ENCODE measurements around the gene ZBED5. TPM values are rescaled to one million over a fixed set of nuclear protein-coding genes. Genes with fewer than 3 reads are reported as not detected.
A peak's percentile ranks its signal among the peaks of the same experiment; 100 is the strongest.

ZBED5 gene
- total and polyA plus RNA-seq, 9 of the 15 experiments (the other 6 are each of a cell fraction or from before 2014, with no cell fraction given) = 12.4 to 70.7 (median 26.8) TPM

DNA sequence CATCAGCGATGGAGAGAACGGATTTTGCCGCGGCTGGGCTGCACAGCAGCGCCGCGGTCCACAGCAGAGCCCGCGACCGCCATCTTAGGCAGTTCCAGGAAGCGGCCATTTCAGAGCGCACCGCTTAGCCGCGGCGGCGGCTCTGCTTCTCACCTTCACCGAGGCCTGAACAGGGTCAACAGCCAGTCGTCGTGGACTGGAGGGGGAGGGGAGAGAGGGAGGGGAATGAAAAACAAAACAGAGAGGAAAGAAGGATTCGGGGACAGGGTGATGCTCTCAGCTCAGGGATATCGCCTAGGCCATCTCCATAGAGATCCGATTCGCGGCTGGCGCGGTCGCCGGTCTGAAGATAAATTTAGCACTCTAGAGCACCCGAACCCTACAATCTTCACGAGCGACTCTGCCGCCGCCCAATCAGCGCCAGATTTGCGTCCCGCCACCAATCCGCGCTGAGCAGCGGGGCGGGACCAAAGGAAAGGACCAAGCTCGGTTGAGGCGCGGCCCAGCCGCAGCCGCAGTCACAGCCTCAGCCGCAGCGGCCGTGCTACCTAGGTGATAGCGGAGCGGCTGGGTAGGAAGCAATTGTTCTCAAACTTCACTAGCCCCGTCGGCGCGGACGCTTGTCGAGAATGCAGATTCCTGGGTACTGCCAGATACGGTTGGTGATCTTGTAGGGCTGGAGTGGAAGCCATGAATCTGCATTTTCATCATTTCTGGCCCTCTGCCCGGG lies at the start of gene ZBED5 (continued):
- no peak for TF ChIP-seq GTF2A2 (tag; IDR thresholded peaks at IDR 0.05)
- TF ChIP-seq ZKSCAN3 (CRISPR knock-in tag; IDR thresholded peaks at IDR 0.05) = no peak
- TF ChIP-seq NR4A1 (CRISPR knock-in tag; IDR thresholded peaks at IDR 0.05) = no peak
- TF ChIP-seq NR4A1 (tag; IDR thresholded peaks at IDR 0.05) = no peak; the same call in 1 of the 2 replicates
- TF ChIP-seq ZNF316 (IDR thresholded peaks at IDR 0.05) = peak; percentile 83
- TF ChIP-seq CHD1 (IDR thresholded peaks at IDR 0.05; ENCODE audit: low read length) = no peak
- peak; percentile 98 for TF ChIP-seq NFRKB (IDR thresholded peaks at IDR 0.05; ENCODE audit: low read depth)
- TF ChIP-seq HSF4 (CRISPR knock-in tag; IDR thresholded peaks at IDR 0.05; ENCODE audit: borderline replicate concordance) = no peak
- TF ChIP-seq KLF16 (IDR thresholded peaks at IDR 0.05) = no peak
- peak; percentile 54 for TF ChIP-seq SP1 (CRISPR knock-in tag; IDR thresholded peaks at IDR 0.05)
- TF ChIP-seq SIN3A (IDR thresholded peaks at IDR 0.05; ENCODE audit: borderline replicate concordance in 2 of 2, control insufficient read depth in 1 of 2, low read depth in 2 of 2, low read length in 2 of 2) = peak; percentile 18 to 26; a peak in 1 of 4 replicates
- TF ChIP-seq U2AF2 (optimal IDR thresholded peaks at IDR 0.05; ENCODE audit: low read depth, low read length) = no peak
- no peak for TF ChIP-seq ZNF431 (CRISPR knock-in tag; IDR thresholded peaks at IDR 0.05)
- TF ChIP-seq FOXJ2 (tag; IDR thresholded peaks at IDR 0.05) = peak; percentile 71; the same call in 1 of the 2 replicates
- no peak for TF ChIP-seq PTRF (tag; IDR thresholded peaks at IDR 0.05)
- no peak; the same call in 1 of the 2 replicates for TF ChIP-seq ZZZ3 (IDR thresholded peaks at IDR 0.05)
- TF ChIP-seq, protein P1, sequence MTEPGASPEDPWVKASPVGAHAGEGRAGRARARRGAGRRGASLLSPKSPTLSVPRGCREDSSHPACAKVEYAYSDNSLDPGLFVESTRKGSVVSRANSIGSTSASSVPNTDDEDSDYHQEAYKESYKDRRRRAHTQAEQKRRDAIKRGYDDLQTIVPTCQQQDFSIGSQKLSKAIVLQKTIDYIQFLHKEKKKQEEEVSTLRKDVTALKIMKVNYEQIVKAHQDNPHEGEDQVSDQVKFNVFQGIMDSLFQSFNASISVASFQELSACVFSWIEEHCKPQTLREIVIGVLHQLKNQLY (CRISPR knock-in tag; conservative IDR thresholded peaks at IDR 0.05) = no peak
- TF ChIP-seq HMG20A (CRISPR knock-in tag; conservative IDR thresholded peaks at IDR 0.05) = no peak
- TF ChIP-seq ZBTB1 (CRISPR knock-in tag; IDR thresholded peaks at IDR 0.05; ENCODE audit: borderline replicate concordance, low read depth) = 0 out of 2 replicates have a peak, but pooled peaks have one; percentile 38
- TF ChIP-seq ZNF146 (CRISPR knock-in tag; IDR thresholded peaks at IDR 0.05; ENCODE audit: unreplicated experiment) = no peak
- no peak for TF ChIP-seq RFX7 (CRISPR knock-in tag; IDR thresholded peaks at IDR 0.05)
- TF ChIP-seq, protein P2, sequence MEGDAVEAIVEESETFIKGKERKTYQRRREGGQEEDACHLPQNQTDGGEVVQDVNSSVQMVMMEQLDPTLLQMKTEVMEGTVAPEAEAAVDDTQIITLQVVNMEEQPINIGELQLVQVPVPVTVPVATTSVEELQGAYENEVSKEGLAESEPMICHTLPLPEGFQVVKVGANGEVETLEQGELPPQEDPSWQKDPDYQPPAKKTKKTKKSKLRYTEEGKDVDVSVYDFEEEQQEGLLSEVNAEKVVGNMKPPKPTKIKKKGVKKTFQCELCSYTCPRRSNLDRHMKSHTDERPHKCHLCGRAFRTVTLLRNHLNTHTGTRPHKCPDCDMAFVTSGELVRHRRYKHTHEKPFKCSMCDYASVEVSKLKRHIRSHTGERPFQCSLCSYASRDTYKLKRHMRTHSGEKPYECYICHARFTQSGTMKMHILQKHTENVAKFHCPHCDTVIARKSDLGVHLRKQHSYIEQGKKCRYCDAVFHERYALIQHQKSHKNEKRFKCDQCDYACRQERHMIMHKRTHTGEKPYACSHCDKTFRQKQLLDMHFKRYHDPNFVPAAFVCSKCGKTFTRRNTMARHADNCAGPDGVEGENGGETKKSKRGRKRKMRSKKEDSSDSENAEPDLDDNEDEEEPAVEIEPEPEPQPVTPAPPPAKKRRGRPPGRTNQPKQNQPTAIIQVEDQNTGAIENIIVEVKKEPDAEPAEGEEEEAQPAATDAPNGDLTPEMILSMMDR (IDR thresholded peaks at IDR 0.05 in 2 of 3, conservative IDR thresholded peaks at IDR 0.05 in 1 of 3; ENCODE audit: insufficient read depth in 2 of 3, low read depth in 1 of 3, low read length in 3 of 3) = no peak; a peak in 1 of 6 replicates
- no peak for TF ChIP-seq XRCC5 (IDR thresholded peaks at IDR 0.05; ENCODE audit: low read depth, low read length)
- TF ChIP-seq RBM34 (IDR thresholded peaks at IDR 0.05; ENCODE audit: borderline replicate concordance, insufficient read depth, low read length) = no peak
- TF ChIP-seq STAG1 (CRISPR knock-in tag; IDR thresholded peaks at IDR 0.05; ENCODE audit: borderline replicate concordance) = no peak
- no peak for TF ChIP-seq SRSF1 (IDR thresholded peaks at IDR 0.05; ENCODE audit: low read depth, low read length)
- no peak for TF ChIP-seq BCL6 (CRISPR knock-in tag; IDR thresholded peaks at IDR 0.05)
- TF ChIP-seq ZFP30 (CRISPR knock-in tag; IDR thresholded peaks at IDR 0.05; ENCODE audit: borderline replicate concordance) = no peak
